NCI-H69 (cell line): Measurements from ENCODE around the gene TOMM22.

Experiments used
- DNase-seq: peaks from one replicate; lab custom pipeline; 2025; lab: John Stamatoyannopoulos, UW

The TOMM22 gene

GRCh38 chr22:38715176-38715764 lies 33.5 kb downstream of the TOMM22 start:
- peak; percentile 16 for DNase-seq

GRCh38 chr22:38715852-38716251 lies 34.1 kb downstream of the TOMM22 start:
- DNase-seq: no peak

- DNase-seq: no peak
These were observed 34.5 kb downstream of the TOMM22 start for GRCh38 chr22:38716271-38716670.

GRCh38 chr22:38716826-38717225 lies 35.1 kb downstream of the TOMM22 start:
- DNase-seq: no peak

GRCh38 chr22:38717244-38717643 lies 35.5 kb downstream of the TOMM22 start:
- DNase-seq: no peak

GRCh38 chr22:38718414-38718813 lies 36.7 kb downstream of the TOMM22 start:
- DNase-seq: peak; percentile 84

GRCh38 chr22:38719196-38719595 lies 37.4 kb downstream of the TOMM22 start:
- no peak for DNase-seq

GRCh38 chr22:38720350-38720749 lies 38.6 kb downstream of the TOMM22 start:
- no peak for DNase-seq

GRCh38 chr22:38721551-38721950 lies 39.8 kb downstream of the TOMM22 start:
- no peak for DNase-seq

GRCh38 chr22:38724176-38724575 lies 42.4 kb downstream of the TOMM22 start:
- DNase-seq: no peak

- DNase-seq: peak; percentile 54
These were observed 43.3 kb downstream of the TOMM22 start for GRCh38 chr22:38724926-38725571.

- DNase-seq: no peak
These were observed 44.3 kb downstream of the TOMM22 start for GRCh38 chr22:38725900-38726655.

- no peak for DNase-seq
These were observed 45.4 kb downstream of the TOMM22 start for GRCh38 chr22:38727123-38727522.

- no peak for DNase-seq
These were observed 46.0 kb downstream of the TOMM22 start for GRCh38 chr22:38727530-38728451.

- DNase-seq: no peak
These were observed 47.4 kb downstream of the TOMM22 start for GRCh38 chr22:38728871-38729796.

GRCh38 chr22:38729946-38730345 lies 48.2 kb downstream of the TOMM22 start:
- no peak for DNase-seq

GRCh38 chr22:38730411-38730871 lies 48.7 kb downstream of the TOMM22 start:
- no peak for DNase-seq

- DNase-seq: no peak
These were observed 50.0 kb downstream of the TOMM22 start for GRCh38 chr22:38731703-38732161.

GRCh38 chr22:38732251-38732815 lies 50.6 kb downstream of the TOMM22 start:
- DNase-seq: no peak

GRCh38 chr22:38733329-38733723 lies 51.6 kb downstream of the TOMM22 start:
- peak; percentile 50 for DNase-seq
